ENCODE measurements around the gene SH2B3. TPM values are rescaled to one million over a fixed set of nuclear protein-coding genes. Genes with fewer than 3 reads are reported as not detected.

The SH2B3 gene
- total and polyA plus RNA-seq, 11 donors, result 11.3 to 76.7 (median 40.2) TPM

DNA sequence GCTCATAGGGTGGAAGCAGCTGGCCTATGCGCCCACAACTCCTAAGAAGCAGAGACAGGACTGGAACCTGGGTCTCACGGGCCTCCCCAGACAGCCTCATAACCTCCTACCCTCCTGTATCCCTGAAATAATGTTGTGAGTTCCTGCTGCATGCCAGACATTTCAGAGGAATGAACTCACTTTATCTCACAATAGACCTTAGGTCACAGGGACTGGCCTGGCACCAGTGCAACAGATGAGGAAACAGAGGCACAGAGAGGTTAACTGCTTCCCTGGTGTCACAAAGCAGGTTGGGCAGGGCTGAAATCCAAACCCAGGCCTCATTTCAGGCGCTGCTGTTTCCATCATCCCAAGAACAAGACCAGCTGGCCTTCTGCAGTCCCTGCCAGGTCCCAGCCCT is 42.1 kb upstream of the SH2B3 start:
- TF ChIP-seq CTCF (IDR thresholded peaks at IDR 0.05), result no peak
- TF ChIP-seq POLR2A (IDR thresholded peaks at IDR 0.05), result no peak
- H3K4me3 ChIP-seq, result no peak overlapping the region
- intact Hi-C loops (cut with DNase I), result no loop called here
- WGBS, 4 donors, result 55 to 85% (median 74%) methylated on average over 2 to 3 of the region's 3 CpGs
- ATAC-seq (peak in 2 of 4 donors; percentile 21 to 28), DNase-seq (peak in 2 of 5 donors; percentile 52 to 58)
- H3K27ac ChIP-seq, result peak overlapping the region in 9 of 12 donors; percentile 29 to 83 (median 54)
- H3K4me1 ChIP-seq, result peaks cover 11 to 64% (median 39%) of the 10 kb centered on the region in 12 donors
- H3K27me3 ChIP-seq, result no peaks in the 10 kb centered on the region
- no peaks in the 10 kb centered on the region for H3K9me3 ChIP-seq
- peaks cover 0 to 22% (median 13%) of the 10 kb centered on the region in 9 donors for H3K36me3 ChIP-seq

DNA sequence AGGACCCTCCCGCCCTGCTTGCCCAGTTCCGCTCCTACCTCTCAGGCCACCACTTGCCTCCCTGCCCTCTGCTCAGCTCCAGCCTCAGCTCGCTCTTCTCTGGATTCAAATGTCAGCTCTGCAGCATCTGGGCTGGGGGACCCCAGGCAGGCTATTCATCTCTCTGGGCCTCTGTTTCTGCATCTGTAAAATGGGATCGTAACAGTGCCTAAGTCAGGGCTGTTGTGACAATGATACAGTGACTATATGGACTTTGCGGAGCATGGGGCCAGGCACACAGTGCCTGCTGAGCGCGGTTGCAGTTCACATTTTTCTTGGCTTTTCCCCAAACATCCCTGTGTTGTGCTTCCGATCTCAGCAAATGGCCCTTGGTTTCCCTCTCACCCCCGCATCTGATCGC is 39.6 kb upstream of the SH2B3 start:
- TF ChIP-seq CTCF (IDR thresholded peaks at IDR 0.05) (no peak), POLR2A (IDR thresholded peaks at IDR 0.05) (no peak)
- Histone ChIP-seq H3K4me1 (peaks cover 10 to 63% (median 39%) of the 10 kb centered on the region in 12 donors), H3K4me3 (no peak overlapping the region), H3K27me3 (no peaks in the 10 kb centered on the region), H3K27ac (peak overlapping the region in 1 of 12 donors; percentile 62), H3K36me3 (peaks cover 0 to 22% (median 13%) of the 10 kb centered on the region in 9 donors), H3K9me3 (no peaks in the 10 kb centered on the region)
- intact Hi-C loops (cut with DNase I), result no loop called here
- ATAC-seq (no peak), DNase-seq (no peak)
- WGBS, 4 donors, result 97 to 98% (median 97%) methylated on average over 10 of the region's 10 CpGs

- intact Hi-C loops (cut with DNase I), result no loop called here
- Histone ChIP-seq H3K36me3 (peaks cover 0 to 22% (median 13%) of the 10 kb centered on the region in 9 donors), H3K4me1 (peaks cover 5 to 58% (median 34%) of the 10 kb centered on the region in 12 donors), H3K27me3 (no peaks in the 10 kb centered on the region), H3K27ac (peak overlapping the region in 2 of 12 donors; percentile 86 to 89), H3K4me3 (no peak overlapping the region), H3K9me3 (no peaks in the 10 kb centered on the region)
- 94 to 100% (median 97%) methylated on average over 2 of the region's 2 CpGs for WGBS, 4 donors
- TF ChIP-seq POLR2A (IDR thresholded peaks at IDR 0.05), result no peak
- no peak for TF ChIP-seq CTCF (IDR thresholded peaks at IDR 0.05)
- ATAC-seq (no peak), DNase-seq (no peak)
Observed at GRCh38 chr12:111366583-111366982, 39.1 kb upstream of the SH2B3 start.

GRCh38 chr12:111367661-111368221 is 38.0 kb upstream of the SH2B3 start:
- DNase-seq, result peak in 1 of 5 donors; percentile 63
- H3K4me1 ChIP-seq, result peaks cover 0 to 48% (median 24%) of the 10 kb centered on the region in 12 donors

More at GRCh38 chr12:111367661-111368221, 38.0 kb upstream of the SH2B3 start:
- intact Hi-C loops (cut with DNase I), result no loop called here
- 26 to 44% (median 38%) methylated on average over 3 to 7 of the region's 7 CpGs for WGBS, 4 donors
- peak overlapping the region in 11 of 12 donors; percentile 79 to 89 (median 85) for H3K27ac ChIP-seq
- no peaks in the 10 kb centered on the region for H3K9me3 ChIP-seq
- TF ChIP-seq POLR2A (IDR thresholded peaks at IDR 0.05), result no peak
- no peak for TF ChIP-seq CTCF (IDR thresholded peaks at IDR 0.05)
- no peaks in the 10 kb centered on the region for H3K27me3 ChIP-seq
- peak overlapping the region; percentile 75 to 99 (median 84) for H3K4me3 ChIP-seq
- ATAC-seq, result peak in 1 of 4 donors; percentile 3
- H3K36me3 ChIP-seq, result peaks cover 0 to 18% (median 13%) of the 10 kb centered on the region in 9 donors

Measured in heart left ventricle (tissue), 16 donors.